ENCODE results near the gene GHRL. TPM values are rescaled to one million over a fixed set of nuclear protein-coding genes. Genes with fewer than 3 reads are reported as not detected.

The GHRL gene, protein sequence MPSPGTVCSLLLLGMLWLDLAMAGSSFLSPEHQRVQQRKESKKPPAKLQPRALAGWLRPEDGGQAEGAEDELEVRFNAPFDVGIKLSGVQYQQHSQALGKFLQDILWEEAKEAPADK
- total RNA-seq: not detected in 2 replicates

DNA sequence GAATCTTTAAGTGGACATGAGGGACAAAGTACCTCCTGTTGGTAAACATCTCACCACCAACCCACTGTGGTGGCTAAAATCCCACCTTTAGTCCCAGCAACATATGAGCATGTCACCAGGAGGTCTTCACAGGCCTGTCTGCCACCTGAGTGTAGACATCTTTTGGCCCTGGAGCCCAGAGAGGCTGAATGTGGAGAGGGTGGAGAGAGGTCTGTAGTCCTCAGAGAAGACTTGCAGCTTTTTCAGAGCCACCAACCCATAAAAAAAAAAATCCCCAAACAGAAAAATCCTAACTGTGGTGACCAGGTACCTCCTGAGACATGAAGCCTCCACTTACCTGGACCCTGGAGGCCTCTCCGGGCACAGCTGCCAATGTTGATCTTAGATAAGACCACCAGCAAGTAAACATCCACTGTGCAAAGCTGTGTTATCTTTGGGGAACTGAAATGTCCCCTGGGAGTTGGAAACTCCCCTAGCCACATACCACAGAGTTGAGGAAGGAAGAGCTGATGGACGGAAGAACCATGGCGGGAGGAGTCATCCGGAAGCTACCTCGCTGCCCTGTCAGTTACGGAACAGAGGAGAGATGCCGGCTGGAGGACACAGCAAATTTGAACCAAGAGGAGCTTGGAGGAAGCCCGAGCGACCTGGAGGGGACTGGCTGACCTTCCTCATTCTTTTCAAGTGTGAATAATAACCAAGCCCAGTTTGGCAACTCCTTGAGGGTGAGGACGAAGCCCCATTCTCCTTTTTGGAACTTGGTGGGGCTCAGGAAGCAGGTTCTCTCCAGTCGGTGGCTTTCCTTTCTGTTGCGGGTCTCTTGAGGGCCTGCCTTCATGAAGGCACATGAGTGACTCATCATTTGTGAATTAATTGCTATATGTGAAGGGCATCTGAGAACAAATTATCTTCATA is at the start of gene GHRL:
Gene GHRL, minus strand, starts transcription at position 443 of the 915 bp plus-strand sequence. CDS start 2,767 bp downstream, outside the sequence.

DNA sequence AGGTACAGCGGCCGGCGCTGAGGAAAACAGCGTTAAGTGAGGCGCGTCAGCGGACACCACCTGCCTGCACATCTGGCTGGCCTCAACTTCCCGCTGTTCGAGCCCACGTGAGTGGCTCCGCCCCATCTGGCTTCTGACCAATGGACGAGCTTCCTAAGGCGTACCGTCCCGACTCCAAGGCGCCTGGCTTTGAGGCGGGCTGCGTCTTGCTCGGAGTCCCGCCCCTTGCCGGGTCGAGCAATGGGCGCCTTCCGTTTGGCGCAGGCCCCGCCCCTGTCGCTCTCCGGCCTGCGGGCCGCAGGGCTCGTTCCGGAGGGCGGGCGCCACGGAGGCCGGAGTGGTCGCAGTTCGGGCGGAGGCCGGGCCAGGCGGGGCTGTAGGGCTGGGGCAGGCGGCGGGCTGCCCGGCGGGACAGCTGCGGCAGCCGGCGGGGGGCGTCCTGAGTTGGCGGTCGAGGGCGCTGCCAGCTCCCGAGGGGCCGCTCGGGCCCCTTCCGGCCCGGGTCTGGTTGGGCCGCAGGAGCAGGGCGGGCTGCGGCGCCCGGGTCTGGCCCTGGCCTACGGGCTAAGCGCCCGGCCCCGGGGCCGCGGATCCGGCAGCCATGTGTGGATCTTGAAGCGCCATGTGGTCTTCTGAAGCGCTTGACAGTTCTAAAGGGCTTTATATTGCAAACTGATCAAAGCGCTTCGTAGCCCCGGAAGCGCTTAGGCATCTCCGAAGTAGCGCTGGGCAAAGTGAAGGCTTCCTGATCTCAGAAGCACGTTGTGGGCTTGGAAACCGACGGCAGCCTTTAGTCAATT is 44.4 kb downstream of the GHRL start, which contains the start of gene TATDN2:
Gene TATDN2, plus strand, starts transcription at position 276 of the 800 bp plus-strand sequence. CDS start 742 bp downstream, outside the sequence.

Small RNA genes lying within 50 kb of the gene (small RNA-seq; reads per million reads assigned to genes)
- 3.5 reads per million, percentile 89 among the genes with 10 or more reads in this experiment for gene MIR378B
- gene RF02126: not detected

Other genes with a start within 250 kb of the GHRL start
- gene FANCD2OS, start 184.7 kb downstream of the GHRL start, total RNA-seq: not detected in 2 replicates
- gene BRK1, start 177.3 kb downstream of the GHRL start, total RNA-seq: 80.9 and 123 TPM in 2 replicates
- gene VHL, start 151.2 kb downstream of the GHRL start, total RNA-seq: 23.5 and 32.8 TPM in 2 replicates
- 5.5 and 10.8 TPM in 2 replicates for gene IRAK2, start 128.0 kb downstream of the GHRL start, total RNA-seq
- 14.3 and 22.9 TPM in 2 replicates for gene TATDN2, start 44.5 kb downstream of the GHRL start, total RNA-seq
- gene SEC13, start 28.2 kb upstream of the GHRL start, total RNA-seq: 193 and 219 TPM in 2 replicates
- gene ATP2B2, start 212.6 kb upstream of the GHRL start, total RNA-seq: under 0.01 TPM in 1 of 2 replicates, not detected in the other